ENCODE measurements around the gene MAPKBP1.
A peak's percentile ranks its signal among the peaks of the same experiment; 100 is the strongest.
"Not testable (repeated sequence)": the region's sequence is repeated elsewhere in the genome, so short reads cannot be mapped to it uniquely, and the experiment has no call there.

Gene MAPKBP1, protein sequence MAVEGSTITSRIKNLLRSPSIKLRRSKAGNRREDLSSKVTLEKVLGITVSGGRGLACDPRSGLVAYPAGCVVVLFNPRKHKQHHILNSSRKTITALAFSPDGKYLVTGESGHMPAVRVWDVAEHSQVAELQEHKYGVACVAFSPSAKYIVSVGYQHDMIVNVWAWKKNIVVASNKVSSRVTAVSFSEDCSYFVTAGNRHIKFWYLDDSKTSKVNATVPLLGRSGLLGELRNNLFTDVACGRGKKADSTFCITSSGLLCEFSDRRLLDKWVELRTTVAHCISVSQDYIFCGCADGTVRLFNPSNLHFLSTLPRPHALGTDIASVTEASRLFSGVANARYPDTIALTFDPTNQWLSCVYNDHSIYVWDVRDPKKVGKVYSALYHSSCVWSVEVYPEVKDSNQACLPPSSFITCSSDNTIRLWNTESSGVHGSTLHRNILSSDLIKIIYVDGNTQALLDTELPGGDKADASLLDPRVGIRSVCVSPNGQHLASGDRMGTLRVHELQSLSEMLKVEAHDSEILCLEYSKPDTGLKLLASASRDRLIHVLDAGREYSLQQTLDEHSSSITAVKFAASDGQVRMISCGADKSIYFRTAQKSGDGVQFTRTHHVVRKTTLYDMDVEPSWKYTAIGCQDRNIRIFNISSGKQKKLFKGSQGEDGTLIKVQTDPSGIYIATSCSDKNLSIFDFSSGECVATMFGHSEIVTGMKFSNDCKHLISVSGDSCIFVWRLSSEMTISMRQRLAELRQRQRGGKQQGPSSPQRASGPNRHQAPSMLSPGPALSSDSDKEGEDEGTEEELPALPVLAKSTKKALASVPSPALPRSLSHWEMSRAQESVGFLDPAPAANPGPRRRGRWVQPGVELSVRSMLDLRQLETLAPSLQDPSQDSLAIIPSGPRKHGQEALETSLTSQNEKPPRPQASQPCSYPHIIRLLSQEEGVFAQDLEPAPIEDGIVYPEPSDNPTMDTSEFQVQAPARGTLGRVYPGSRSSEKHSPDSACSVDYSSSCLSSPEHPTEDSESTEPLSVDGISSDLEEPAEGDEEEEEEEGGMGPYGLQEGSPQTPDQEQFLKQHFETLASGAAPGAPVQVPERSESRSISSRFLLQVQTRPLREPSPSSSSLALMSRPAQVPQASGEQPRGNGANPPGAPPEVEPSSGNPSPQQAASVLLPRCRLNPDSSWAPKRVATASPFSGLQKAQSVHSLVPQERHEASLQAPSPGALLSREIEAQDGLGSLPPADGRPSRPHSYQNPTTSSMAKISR (N-terminal part only)

DNA sequence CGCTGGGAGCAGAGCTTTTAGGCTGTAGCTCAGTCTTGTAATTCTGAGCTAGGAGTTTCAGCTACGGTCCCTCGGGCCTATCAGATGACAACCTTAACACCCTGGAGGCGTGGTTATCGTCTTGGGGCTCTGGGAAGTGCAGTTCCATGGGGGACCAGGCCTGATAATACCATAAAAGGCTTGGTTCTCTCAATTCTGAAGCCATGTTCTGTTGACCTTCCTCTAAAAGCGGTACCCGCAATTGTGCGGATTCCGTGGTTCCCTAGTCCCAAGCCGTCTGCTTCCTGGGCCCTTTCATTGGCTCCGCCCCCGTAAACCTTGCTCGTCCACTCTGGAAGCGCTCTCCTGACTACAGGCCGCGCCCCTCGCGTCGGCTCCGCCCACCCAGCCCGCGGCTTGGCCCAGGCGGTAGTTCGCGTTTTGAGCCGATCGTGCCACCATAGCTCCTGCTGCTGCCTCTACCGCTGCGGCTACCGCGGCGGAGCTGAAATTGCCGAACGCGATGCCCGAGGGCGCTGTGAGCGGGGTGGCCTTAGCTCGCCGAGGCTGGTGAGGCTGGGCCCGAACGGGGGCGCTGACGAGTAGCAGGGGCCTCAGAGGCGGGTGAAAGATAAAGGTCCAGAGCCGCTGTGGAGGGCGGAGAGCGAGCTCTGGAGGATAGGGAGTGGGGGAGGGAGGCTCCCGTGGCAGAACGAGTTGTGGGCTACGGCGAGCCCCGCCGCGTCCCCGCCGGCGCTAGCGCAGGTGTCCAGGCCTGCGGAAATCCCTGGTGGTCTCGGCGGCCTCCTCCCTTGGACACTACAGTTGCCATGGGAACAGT is at the start of gene MAPKBP1:
MAPKBP1 (plus strand) TSS at position 423 of the 820 bp plus-strand sequence. CDS start 792 bp downstream, outside the sequence.
- FAIRE-seq = peak; percentile 98
- DNase-seq (ENCODE audit: extremely low spot score, insufficient read length, low read depth) = peak; percentile 91

DNA sequence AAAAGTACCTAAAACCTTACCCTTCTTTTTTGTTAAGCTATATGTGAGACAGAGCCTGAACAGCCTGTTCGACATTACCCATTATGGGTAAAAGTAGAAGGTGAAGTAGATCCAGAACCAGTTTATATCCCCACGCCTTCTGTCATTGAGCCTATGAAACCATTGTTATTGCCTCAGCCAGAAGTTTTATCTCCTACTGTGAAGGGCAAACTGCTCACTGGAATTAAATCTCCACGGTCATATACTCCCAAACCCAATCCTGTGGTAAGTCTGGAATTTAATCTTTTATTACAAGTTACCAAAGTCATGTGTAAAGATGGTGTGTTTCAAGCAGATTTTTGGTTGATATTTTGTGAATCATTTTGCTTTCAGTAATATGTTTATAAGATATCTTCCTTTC is 47.1 kb upstream of the MAPKBP1 start:
- FAIRE-seq (no peak), DNase-seq (ENCODE audit: extremely low spot score, insufficient read length, low read depth) (no peak)

DNA sequence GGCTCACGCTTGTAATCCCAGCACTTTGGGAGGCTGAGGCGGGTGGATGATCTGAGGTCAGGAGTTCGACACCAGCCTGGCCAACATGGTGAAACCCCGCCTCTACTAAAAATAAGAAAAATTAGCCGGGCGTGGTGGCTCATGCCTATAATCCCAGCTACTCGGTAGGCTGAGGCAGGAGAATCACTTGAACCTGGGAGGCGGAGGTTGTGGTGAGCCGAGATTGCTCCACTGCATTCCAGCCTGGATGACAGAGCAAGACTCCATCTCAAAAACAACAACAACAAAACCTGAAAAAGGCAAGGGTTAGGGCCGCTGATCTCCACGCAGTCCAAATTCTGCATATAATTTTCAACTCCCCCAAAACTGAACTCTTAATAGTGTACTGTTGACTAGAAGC is 46.2 kb upstream of the MAPKBP1 start:
- DNase-seq (ENCODE audit: extremely low spot score, insufficient read length, low read depth); FAIRE-seq: not testable (repeated sequence)

DNA sequence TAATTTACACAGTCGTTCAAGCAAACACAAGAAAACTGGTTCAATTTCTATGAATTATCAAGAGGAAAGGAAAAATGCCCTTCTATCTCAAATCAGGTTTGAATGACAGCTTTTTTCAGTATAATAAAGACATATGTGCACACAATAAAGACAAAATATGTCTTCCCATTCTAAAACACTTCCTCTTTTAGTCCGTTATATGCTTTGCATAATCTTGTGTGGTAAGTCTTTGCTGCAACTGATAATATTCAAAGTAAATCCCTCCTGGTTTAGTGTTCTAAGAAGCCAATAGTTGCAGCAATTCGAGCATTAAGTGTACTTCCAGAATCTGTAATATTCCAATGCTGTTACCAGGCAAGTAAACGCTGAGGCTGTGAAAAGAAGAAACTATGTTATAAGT is 43.7 kb upstream of the MAPKBP1 start:
- DNase-seq (ENCODE audit: extremely low spot score, insufficient read length, low read depth) (no peak), FAIRE-seq (no peak)

DNA sequence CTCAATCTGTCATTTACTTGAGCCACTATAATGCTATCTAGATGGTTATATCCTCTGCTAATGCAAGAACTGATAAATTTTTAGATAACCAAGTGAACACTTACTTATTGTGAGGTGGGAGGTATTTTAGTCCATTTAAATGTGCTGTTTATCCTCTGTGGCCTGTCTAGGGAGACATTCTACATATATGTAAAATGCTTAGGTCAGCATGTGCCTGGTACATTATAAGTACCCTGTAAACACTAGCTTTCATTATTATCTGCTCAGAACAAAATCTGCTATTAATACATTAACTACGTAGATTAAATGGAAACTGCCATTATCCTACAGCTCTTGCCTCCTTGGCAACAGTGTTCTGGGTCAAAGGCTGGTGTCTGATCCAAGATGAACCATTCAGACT is 41.8 kb upstream of the MAPKBP1 start:
- FAIRE-seq = no peak
- no peak for DNase-seq (ENCODE audit: extremely low spot score, insufficient read length, low read depth)

DNA sequence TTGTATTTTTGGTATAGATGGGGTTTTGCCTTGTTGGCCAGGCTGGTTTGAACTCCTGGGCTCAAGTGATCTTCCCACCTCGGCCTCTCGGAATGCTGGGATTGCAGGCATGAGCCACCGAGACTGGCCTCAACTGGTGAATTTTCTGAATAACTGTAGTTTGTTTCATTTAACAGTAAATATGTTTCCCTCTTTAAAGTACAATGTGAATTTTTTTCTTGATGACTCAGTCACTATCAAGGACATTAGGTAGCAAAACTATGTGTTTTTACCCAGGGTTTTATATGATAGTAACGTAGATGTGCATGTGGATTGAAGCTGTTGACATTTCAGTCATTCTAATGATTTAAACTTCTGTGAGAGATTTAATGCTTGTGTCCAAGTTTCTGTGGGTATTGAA is 40.2 kb upstream of the MAPKBP1 start:
- no peak for DNase-seq (ENCODE audit: extremely low spot score, insufficient read length, low read depth)
- no peak for FAIRE-seq

DNA sequence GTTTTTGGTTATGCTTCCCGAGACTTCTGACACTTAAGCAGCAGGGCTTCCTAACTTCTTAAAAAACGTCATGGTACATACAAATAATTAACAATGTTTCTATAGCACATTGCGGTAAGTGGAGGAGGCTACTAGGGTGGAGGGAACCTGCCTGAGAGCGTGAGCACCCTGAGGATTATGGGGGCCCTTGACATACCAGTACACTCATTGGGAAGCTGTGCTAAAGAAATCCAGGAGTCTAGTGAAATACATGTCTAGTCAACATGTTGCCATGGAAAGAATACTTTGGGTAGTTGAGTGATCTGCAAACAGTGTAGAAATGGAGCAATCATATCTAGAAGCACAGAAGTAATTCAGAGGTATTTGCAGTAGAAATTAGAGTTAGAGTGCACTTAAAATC is 39.2 kb upstream of the MAPKBP1 start:
- no peak for FAIRE-seq

DNA sequence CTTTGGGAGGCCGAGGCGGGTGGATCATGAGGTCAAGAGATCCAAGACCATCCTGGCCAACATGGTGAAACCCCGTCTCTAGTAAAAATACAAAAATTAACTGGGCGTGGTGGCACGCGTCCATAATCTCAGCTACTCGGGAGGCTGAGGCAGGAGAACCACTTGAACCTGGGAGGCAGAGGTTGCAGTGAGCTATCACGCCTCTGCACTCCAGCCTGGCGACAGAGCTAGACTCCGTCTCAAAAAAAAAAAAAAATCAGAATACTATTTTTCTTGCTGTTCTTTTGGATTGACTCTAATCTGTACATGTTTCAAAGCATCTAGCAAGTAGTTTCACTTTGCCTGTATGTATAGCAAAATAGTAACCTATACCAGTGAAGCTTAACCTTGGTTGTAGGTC is 38.8 kb upstream of the MAPKBP1 start:
- DNase-seq (ENCODE audit: extremely low spot score, insufficient read length, low read depth); FAIRE-seq: not testable (repeated sequence)

More for the DNA sequence above, 39.2 kb upstream of the MAPKBP1 start:
- DNase-seq (ENCODE audit: extremely low spot score, insufficient read length, low read depth) = no peak

DNA sequence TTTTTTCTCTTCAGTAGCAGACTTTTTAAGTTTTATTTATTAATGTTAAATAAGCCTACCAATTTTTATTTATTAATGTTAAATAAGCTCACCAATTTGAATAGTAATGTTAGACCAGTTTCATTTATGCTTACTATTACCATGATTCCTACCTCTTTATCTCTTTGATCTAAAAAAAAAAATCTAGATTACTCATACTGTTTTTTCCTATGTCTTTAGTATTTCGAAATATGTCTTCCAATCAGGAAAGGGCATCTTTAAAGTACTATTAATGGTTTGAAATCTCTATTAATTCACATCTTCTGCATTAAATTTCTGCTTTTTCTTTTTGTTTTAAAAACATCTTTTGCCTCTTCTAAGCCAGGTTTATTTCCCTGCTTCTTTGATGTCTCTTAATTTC is 27.5 kb upstream of the MAPKBP1 start:
- DNase-seq (ENCODE audit: extremely low spot score, insufficient read length, low read depth) (no peak), FAIRE-seq (no peak)

DNA sequence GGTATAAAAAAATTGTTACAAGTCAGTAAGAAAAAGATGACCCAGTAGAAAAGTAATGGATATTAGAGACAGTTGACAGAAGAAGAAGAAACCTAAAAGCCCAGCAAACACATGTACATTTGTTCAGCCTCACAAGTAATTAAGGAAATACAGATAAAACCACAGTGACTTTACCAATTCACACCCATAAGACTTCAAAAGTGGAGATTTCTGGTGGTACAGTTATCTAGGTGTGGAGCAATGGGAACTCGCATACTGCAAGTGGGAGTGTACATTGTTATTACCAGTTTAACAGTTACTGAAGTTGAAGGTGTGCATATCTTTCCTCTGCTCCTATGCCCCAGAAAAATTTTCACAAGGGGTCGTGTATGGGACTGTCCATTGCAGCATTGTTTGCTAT is 18.1 kb upstream of the MAPKBP1 start:
- DNase-seq (ENCODE audit: extremely low spot score, insufficient read length, low read depth) = no peak
- no peak for FAIRE-seq

DNA sequence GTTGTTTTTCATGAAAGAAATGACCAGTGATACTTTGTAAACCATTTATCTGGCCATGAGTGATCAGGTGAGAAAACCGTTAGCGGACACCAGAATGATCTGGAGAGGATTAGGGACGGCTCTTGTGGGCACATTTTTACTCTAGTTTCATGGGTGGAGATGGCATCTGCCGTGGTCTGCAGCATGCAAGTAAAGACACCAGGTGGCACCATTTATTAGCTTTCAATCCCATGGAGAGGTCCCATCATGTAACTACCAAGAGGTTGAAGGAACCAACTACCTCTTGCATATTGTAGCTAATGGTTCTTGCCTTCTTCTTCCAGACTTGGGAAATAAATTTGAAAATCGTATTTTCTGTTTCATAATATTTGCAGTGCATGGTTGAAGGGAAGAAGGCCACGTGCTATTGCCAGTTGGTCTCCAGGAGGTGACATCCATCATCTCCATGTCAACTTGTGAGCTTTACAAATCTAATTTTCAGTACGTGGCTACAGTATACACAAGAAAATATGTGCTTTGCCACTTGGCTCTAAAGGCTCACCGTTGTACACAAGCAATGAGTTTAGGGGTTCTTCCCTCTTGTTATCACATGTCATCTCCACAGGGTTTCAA is 1.5 kb upstream of the MAPKBP1 start:
- DNase-seq (ENCODE audit: extremely low spot score, insufficient read length, low read depth) (peak; percentile 39), FAIRE-seq (peak; percentile 89)

DNA sequence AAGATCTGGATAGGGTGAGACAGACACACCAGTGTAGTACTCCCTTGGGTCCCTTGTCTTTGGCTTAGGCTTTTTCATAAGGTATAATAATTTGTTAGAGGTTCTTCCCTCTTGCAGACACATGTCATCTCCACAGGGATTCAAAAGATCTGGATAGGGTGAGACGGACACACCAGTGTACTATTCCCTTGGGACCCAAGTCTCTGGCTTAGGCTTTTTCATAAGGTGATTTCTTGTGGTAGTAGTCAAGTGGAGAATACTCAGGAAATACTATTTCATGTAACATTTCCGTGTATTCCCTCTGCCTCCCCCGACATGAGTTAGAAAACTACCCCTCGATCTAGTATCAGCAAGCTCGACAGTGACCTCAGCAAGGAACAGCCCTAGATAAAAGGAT is 954 bp upstream of the MAPKBP1 start:
- no peak for FAIRE-seq
- DNase-seq (ENCODE audit: extremely low spot score, insufficient read length, low read depth) = no peak

DNA sequence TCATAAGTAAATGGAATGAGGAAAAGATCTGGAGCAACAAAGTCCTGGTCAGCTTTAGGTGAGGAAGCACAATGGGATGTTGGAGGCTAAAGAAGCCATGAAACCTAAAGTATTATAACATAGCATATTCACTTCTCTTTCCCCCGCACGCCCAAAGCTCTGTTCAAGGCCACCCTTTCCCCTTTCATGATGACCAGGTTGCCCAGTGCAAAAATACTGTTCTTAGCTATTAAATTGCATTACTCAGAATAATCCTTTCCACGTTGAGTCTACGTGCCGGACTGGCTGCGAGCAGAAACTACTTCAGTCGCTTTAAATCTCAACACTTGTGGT is 589 bp upstream of the MAPKBP1 start:
- FAIRE-seq (no peak), DNase-seq (ENCODE audit: extremely low spot score, insufficient read length, low read depth) (no peak)

DNA sequence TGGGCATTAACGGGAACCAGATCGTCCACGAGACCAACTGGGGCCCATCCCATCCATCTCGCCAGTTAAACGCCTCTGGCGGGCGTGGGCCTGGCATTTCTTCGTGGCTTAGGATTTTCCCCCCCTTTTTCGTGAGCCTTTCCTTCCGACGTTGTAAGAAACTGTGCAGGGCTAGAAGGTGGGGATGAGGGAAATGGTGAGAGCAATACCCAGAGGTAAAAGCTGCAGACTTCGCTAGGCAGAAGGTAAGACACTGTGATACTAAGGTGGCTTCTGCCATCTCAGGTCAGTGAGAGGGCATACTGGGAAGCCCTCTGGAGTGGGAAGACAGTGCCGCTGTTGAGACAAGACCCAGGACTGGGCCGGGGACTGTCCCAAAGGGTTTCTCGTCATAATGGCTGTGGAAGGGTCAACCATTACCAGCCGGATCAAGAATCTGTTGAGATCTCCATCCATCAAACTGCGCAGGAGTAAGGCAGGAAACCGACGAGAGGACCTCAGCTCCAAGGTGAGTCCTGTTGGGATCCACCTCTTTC is 666 bp downstream of the MAPKBP1 start:
- no peak for DNase-seq (ENCODE audit: extremely low spot score, insufficient read length, low read depth)

DNA sequence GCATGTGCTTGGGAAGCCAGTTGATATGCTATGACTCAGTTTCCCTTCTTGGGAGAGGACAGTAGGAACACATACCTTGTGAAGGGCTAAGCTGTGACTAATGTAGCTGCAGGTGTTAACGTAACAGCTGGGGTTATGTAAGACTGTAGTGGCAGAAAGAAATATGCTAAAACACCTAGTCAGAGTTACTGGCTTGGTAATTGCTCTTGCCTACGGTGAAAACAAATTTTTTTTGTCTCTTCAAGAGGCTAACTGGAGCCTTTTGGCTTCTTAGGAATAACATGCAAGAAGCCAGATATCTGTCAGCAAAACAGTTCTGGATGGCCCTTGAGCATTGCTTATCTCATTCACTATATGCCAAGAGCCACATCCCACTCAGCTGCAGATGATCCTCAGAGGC is 1.4 kb downstream of the MAPKBP1 start:
- no peak for DNase-seq (ENCODE audit: extremely low spot score, insufficient read length, low read depth)
- FAIRE-seq = no peak

More for the DNA sequence above, 666 bp downstream of the MAPKBP1 start:
- no peak for FAIRE-seq

DNA sequence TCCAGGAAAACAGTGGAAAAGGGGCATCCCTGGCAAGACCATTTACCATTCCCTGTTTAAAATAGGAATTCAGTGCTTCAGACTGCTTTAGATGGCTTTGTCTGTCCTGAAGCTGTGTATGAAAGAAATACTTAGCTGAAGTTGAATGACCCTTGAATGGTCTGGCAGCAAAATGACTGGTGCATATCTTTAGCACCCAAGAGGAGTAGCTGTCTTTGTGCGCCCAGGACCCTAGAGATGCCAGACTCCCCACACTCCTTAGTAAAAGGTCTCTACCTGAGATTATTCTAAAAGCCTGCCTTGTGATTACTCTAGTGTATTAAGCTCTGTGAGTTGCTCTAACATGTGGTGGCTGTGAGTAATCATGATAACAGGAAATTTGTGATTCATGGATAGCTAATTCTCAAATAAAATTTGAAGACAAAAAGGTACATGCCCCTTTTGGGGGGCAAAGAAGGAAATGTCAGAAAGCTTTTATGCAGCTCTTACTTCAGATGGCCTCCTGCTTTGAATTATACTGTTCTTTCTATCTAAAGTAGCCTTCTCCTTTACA is 3.2 kb downstream of the MAPKBP1 start:
- FAIRE-seq (no peak), DNase-seq (ENCODE audit: extremely low spot score, insufficient read length, low read depth) (no peak)

DNA sequence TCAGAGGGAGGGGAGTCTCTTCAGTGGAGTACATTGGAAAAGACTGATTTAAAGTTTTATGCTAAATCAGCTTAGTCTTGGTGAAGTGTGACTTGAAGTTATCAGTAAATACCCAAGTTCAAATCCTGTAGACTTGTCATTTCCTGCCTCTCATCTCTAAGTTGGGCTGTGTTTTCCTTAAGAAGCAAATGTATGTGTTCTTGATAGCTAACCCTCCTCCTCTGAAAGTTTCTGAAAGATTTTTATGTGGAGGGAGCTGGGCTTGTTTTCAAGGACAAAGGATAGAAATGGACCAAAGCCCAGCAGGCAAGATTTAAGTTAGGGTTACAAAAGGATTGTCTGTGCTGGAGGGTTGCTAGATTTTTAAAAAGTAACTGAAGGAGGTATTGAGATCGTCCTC is 4.2 kb downstream of the MAPKBP1 start:
- no peak for FAIRE-seq
- DNase-seq (ENCODE audit: extremely low spot score, insufficient read length, low read depth) = no peak

DNA sequence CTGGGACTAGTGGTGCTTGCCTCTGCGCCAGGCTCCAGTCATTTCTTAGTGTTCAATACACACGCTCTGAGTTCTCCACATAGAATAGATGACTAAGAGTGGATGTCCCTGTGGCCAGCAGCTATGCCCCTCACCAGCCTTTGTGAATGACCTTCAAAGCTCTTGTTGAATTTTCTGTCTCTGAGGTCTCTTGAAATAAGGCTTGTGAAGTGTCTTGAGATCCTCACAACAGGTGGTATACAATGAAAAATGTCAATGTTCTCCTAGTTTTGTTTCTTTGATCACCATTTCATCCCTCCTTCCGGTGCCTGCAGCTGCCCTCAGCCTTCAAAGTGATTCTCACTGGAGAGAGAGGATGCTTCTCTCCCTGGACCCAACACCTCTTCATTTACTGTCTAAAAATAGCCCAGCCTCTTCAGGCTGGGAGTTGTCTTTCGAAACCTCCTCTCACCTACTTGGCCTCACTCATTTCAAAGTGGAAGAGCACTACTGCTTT is 5.4 kb downstream of the MAPKBP1 start:
- DNase-seq (ENCODE audit: extremely low spot score, insufficient read length, low read depth) = no peak
- FAIRE-seq = no peak
